GM12892 (cell line): ENCODE measurements around the gene PRKN.

ENCODE experiments used
- POLR2A ChIP-seq: IDR thresholded peaks from 2 replicates; pipeline ENCODE4 v1.6.1; 2011; ENCODE audit warnings: low read depth, low read length, control low read depth
- POLR2AphosphoS5 ChIP-seq: IDR thresholded peaks from 2 replicates; pipeline ENCODE4 v1.6.1; 2011; ENCODE audit warnings: low read depth, low read length, control low read depth
- TAF1 ChIP-seq: IDR thresholded peaks from 2 replicates; pipeline ENCODE4 v1.6.1; 2011; ENCODE audit warnings: low read depth, mild to moderate bottlenecking, control low read depth, low read length, borderline replicate concordance

DNA sequence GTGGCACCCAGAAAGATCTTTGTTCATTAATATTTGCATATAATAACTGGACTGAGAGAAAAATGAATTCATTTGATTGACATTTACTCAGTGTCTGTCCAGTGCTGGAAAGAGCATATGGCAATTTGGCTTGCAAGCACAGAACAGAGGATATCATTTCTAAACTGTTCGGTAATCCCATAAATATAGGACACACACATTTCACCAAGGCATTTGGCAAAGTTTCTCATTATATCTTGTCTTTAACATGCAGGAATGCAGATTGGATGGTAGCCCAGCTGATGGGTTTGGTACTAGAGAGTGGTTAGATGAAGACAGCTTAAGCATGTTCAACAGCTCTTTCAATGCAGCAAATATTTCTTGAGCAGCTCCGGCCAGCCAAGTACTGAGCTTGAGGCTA lies 259.2 kb downstream of the PRKN start:
- TF ChIP-seq POLR2AphosphoS5 (no peak), POLR2A (no peak), TAF1 (no peak)
